ENCODE measurements around the gene ADRB2.
"Not testable (repeated sequence)": the region's sequence is repeated elsewhere in the genome, so short reads cannot be mapped to it uniquely, and the experiment has no call there.

DNA sequence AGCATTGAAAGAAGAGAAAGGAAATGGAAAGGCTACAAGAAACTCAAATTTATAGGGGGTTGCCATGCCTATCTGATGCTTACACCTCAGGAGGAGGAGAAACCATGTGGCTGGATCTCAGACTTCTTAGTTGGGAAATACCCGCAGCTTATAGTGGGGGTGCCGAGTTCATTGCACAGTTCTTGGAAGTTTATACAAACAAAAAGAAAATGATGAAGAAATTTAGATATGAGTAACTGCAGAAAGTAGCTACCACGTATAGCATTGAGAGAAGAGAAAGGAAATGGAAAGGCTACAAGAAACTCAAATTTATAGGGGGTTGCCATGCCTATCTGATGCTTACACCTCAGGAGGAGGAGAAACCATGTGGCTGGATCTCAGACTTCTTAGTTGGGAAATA lies 23.0 kb upstream of the ADRB2 start:
- not testable (repeated sequence) for TF ChIP-seq POLR2AphosphoS5, TCF7L2 (IDR thresholded peaks at IDR 0.05; ENCODE audit: low read depth, low read length)
- TF ChIP-seq, protein P1, sequence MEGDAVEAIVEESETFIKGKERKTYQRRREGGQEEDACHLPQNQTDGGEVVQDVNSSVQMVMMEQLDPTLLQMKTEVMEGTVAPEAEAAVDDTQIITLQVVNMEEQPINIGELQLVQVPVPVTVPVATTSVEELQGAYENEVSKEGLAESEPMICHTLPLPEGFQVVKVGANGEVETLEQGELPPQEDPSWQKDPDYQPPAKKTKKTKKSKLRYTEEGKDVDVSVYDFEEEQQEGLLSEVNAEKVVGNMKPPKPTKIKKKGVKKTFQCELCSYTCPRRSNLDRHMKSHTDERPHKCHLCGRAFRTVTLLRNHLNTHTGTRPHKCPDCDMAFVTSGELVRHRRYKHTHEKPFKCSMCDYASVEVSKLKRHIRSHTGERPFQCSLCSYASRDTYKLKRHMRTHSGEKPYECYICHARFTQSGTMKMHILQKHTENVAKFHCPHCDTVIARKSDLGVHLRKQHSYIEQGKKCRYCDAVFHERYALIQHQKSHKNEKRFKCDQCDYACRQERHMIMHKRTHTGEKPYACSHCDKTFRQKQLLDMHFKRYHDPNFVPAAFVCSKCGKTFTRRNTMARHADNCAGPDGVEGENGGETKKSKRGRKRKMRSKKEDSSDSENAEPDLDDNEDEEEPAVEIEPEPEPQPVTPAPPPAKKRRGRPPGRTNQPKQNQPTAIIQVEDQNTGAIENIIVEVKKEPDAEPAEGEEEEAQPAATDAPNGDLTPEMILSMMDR (IDR thresholded peaks at IDR 0.05), result not testable (repeated sequence)

Measured in Panc1 (cell line).